Left lobe of liver (tissue), 2 donors: Measurements from ENCODE around the gene BOD1L1. TPM values are rescaled to one million over a fixed set of nuclear protein-coding genes. Genes with fewer than 3 reads are reported as not detected.

Experiments used
- ATAC-seq: fragments of 200-7000 bp; cut with Tn5 transposase; one replicate; pipeline ENCODE4 v1.9.1; 2020; ENCODE audit warnings: mild to moderate bottlenecking, moderate library complexity
- DNase-seq: peaks from one replicate; pipeline ENCODE4 v3.0.0-alpha.2; 2020; ENCODE audit warnings: low spot score
- total RNA-seq: library from RNA; stranded (reverse); gene quantifications from one replicate; pipeline ENCODE4 v1.2.1, GENCODE V29; 2021
- donor health status: DM: no; HTN: no; CAD: no; lungs with moderate emphysema.
- donor health status: DM: no; HTN: yes; CAD: no.

Gene BOD1L1
- total RNA-seq, 1 donor from 2014 or later = 8.0 TPM

- ATAC-seq = no peak
- DNase-seq = no peak
These were observed 86.9 kb downstream of the BOD1L1 start for GRCh38 chr4:13540446-13541175.

GRCh38 chr4:13539619-13540445 is 87.7 kb downstream of the BOD1L1 start:
- ATAC-seq (no peak), DNase-seq (no peak)

GRCh38 chr4:13539047-13539618 is 88.4 kb downstream of the BOD1L1 start:
- no peak for ATAC-seq
- DNase-seq = no peak

- DNase-seq = no peak
- no peak for ATAC-seq
These were observed 89.0 kb downstream of the BOD1L1 start for GRCh38 chr4:13538427-13538973.

GRCh38 chr4:13537832-13538177 is 89.7 kb downstream of the BOD1L1 start:
- no peak for ATAC-seq
- DNase-seq = no peak

- DNase-seq (no peak), ATAC-seq (no peak)
These were observed 90.3 kb downstream of the BOD1L1 start for GRCh38 chr4:13537011-13537831.

GRCh38 chr4:13536607-13537006 is 90.9 kb downstream of the BOD1L1 start:
- DNase-seq (no peak), ATAC-seq (no peak)

- no peak for DNase-seq
These were observed 91.7 kb downstream of the BOD1L1 start for GRCh38 chr4:13535708-13536361.

GRCh38 chr4:13535118-13535517 is 92.4 kb downstream of the BOD1L1 start:
- DNase-seq (no peak), ATAC-seq (no peak)

More at GRCh38 chr4:13535708-13536361, 91.7 kb downstream of the BOD1L1 start:
- ATAC-seq = no peak

GRCh38 chr4:13534344-13535063 is 93.0 kb downstream of the BOD1L1 start:
- ATAC-seq (no peak), DNase-seq (no peak)

GRCh38 chr4:13533670-13534343 is 93.7 kb downstream of the BOD1L1 start:
- ATAC-seq = no peak
- DNase-seq = no peak

- ATAC-seq = no peak
These were observed 95.9 kb downstream of the BOD1L1 start for GRCh38 chr4:13531625-13531998.

GRCh38 chr4:13530823-13531624 is 96.5 kb downstream of the BOD1L1 start:
- DNase-seq = no peak
- no peak for ATAC-seq

More at GRCh38 chr4:13531625-13531998, 95.9 kb downstream of the BOD1L1 start:
- DNase-seq = no peak

- no peak for DNase-seq
- ATAC-seq = no peak
These were observed 98.2 kb downstream of the BOD1L1 start for GRCh38 chr4:13529128-13529919.

GRCh38 chr4:13528821-13529127 is 98.8 kb downstream of the BOD1L1 start:
- DNase-seq = no peak
- no peak for ATAC-seq

GRCh38 chr4:13527981-13528820 is 99.3 kb downstream of the BOD1L1 start:
- ATAC-seq = no peak
- no peak for DNase-seq
